ENCODE measurements around the gene ATF7.

The ATF7 gene

DNA sequence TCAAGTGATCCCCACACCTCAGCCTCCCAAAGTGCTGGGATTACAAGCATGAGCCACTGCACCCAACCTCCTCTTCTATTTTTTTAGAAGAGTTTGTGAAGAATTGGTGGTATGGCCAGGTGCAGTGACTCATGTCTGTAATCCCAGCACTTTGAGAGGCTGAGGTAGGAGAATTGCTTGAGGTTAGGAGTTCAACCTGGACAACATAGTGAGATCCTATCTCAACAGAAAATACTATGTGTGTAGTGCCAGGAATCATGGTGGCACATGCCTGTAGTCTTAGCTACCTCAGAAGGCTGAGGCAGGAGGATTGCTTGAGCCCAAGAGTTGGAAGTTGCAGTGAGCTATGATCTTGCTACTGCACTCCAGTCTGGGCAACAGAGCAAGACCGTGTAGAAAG lies 5.5 kb upstream of the ATF7 start:
- Histone ChIP-seq H3K27ac (ENCODE audit: low read depth, low read length, severe bottlenecking) (no peak overlapping the region), H3K4me3 (ENCODE audit: extremely low read depth, insufficient read depth, low read length, poor library complexity, severe bottlenecking) (no peak overlapping the region), H3K4me1 (ENCODE audit: control insufficient read depth, insufficient read depth, low read length, poor library complexity, severe bottlenecking) (peaks cover 5% of the 10 kb centered on the region), H3K9me3 (ENCODE audit: control insufficient read depth, low read length) (no peaks in the 10 kb centered on the region), H3K36me3 (ENCODE audit: control insufficient read depth, insufficient read depth, low read length) (no peaks in the 10 kb centered on the region)
- no CpG with 5 or more reads among the region's 1 CpG for WGBS, 2 experiments (ENCODE audit: insufficient coverage in 2 of 2)

DNA sequence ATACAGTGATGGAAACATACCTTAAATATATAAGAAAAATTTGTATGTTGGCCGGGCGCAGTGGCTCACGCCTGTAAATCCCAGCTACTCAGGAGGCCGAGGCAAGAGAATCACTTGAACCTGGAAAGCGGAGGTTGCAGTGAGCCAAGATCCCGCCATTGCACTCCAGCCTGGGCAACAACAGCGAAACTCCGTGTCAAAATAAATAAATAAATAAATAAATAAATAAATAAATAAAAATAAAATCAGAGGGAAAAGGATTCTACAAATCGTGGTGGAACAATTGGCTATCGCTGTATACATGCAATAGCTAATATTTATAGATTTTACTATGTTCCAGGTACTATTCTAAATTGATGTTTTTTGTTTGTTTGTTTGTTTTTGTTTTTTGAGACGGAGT lies 1.7 kb upstream of the ATF7 start:
- Histone ChIP-seq H3K9me3 (ENCODE audit: control insufficient read depth, low read length) (no peaks in the 10 kb centered on the region), H3K36me3 (ENCODE audit: control insufficient read depth, insufficient read depth, low read length) (no peaks in the 10 kb centered on the region), H3K4me3 (ENCODE audit: extremely low read depth, insufficient read depth, low read length, poor library complexity, severe bottlenecking) (no peak overlapping the region), H3K4me1 (ENCODE audit: control insufficient read depth, insufficient read depth, low read length, poor library complexity, severe bottlenecking) (peaks cover 17% of the 10 kb centered on the region), H3K27ac (ENCODE audit: low read depth, low read length, severe bottlenecking) (no peak overlapping the region)
- 96 to 100% methylated on average over 1 to 5 of the region's 11 CpGs for WGBS, 2 experiments (ENCODE audit: insufficient coverage in 2 of 2)

DNA sequence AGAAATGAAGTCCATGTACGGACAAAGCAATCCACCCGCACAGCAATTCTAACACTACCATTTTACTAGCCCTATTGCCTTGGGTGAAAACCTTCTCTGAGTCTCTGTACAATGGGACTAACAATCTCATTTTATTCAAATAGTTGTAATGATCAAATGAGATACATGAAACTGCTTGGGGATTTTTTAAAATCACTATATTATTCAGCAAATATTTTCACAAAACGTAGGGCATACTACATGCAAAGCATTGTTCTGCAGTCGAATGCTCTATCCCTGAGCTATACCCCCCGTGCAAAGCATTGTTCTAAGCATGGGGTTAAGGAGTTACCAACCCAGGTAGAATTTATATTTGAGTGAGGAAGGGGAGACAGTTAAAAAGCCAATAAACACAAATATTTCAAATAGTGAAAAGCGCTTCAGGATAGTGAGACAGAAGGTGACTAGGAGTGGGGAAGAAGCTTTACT lies 554 bp upstream of the ATF7 start:
- peak overlapping the region; percentile 98 for H3K27ac ChIP-seq (ENCODE audit: low read depth, low read length, severe bottlenecking)
- 40% methylated on average over 1 of the region's 6 CpGs; no CpG with 5 or more reads in 1 of the 2 experiments for WGBS, 2 experiments (ENCODE audit: insufficient coverage in 2 of 2)
- H3K36me3 ChIP-seq (ENCODE audit: control insufficient read depth, insufficient read depth, low read length) = no peaks in the 10 kb centered on the region
- H3K4me1 ChIP-seq (ENCODE audit: control insufficient read depth, insufficient read depth, low read length, poor library complexity, severe bottlenecking) = peaks cover 17% of the 10 kb centered on the region
- H3K9me3 ChIP-seq (ENCODE audit: control insufficient read depth, low read length) = no peaks in the 10 kb centered on the region
- peak overlapping the region; percentile 66 for H3K4me3 ChIP-seq (ENCODE audit: extremely low read depth, insufficient read depth, low read length, poor library complexity, severe bottlenecking)

DNA sequence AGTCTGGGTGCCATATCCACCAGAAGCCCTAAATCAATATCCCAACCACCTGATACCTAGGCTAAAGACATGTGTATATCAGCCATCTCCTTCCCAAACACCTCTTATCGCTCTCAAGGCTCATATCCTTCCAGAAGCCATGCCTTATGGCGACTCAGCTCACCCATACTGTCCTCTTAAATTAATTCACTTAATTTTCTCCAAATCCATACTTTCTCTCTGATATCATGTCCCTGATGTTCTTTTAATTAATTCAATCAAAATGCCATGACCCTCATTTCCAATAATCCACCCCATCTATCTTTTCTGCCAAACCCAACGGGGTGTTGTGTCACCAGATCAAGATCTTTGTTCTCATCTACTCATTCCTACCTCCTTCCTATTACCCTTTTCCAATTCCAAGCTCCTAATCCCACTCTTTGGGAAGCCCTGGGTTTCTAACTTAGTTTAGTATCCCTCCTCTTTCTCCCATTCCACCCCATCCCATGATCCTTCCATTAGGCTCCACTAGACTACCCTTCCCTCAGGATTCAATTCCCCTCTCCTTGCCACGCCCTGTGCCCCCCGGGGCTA lies 723 bp downstream of the ATF7 start:
- H3K27ac ChIP-seq (ENCODE audit: low read depth, low read length, severe bottlenecking) = no peak overlapping the region

DNA sequence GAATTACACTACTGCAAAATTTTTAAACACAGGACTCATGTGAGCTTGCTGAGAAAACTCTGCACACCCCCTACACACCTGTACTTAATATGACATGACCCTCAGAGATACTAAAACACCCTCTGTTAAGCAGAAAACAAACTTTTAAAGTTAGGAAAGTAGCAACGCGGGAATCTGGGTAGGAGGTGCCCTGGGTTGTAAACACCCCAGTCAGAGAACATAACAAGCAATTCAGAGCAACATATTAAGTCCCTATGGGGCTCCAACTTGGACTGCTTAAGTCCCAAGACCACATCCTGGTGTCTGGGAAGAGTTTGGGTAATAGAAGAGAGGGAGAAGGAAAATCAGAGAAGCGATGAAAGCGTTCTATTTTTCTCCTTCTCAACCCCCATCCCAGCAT lies 1.2 kb downstream of the ATF7 start:
- H3K36me3 ChIP-seq (ENCODE audit: control insufficient read depth, insufficient read depth, low read length) = no peaks in the 10 kb centered on the region
- H3K27ac ChIP-seq (ENCODE audit: low read depth, low read length, severe bottlenecking) = no peak overlapping the region
- H3K9me3 ChIP-seq (ENCODE audit: control insufficient read depth, low read length) = no peaks in the 10 kb centered on the region
- no CpG with 5 or more reads among the region's 4 CpGs for WGBS, 2 experiments (ENCODE audit: insufficient coverage in 2 of 2)
- H3K4me3 ChIP-seq (ENCODE audit: extremely low read depth, insufficient read depth, low read length, poor library complexity, severe bottlenecking) = peak overlapping the region; percentile 66
- peaks cover 17% of the 10 kb centered on the region for H3K4me1 ChIP-seq (ENCODE audit: control insufficient read depth, insufficient read depth, low read length, poor library complexity, severe bottlenecking)

More for the DNA sequence above, 723 bp downstream of the ATF7 start:
- no peaks in the 10 kb centered on the region for H3K9me3 ChIP-seq (ENCODE audit: control insufficient read depth, low read length)
- peaks cover 17% of the 10 kb centered on the region for H3K4me1 ChIP-seq (ENCODE audit: control insufficient read depth, insufficient read depth, low read length, poor library complexity, severe bottlenecking)
- 47 to 62% methylated on average over 3 of the region's 5 CpGs for WGBS, 2 experiments (ENCODE audit: insufficient coverage in 2 of 2)
- peak overlapping the region; percentile 66 for H3K4me3 ChIP-seq (ENCODE audit: extremely low read depth, insufficient read depth, low read length, poor library complexity, severe bottlenecking)
- no peaks in the 10 kb centered on the region for H3K36me3 ChIP-seq (ENCODE audit: control insufficient read depth, insufficient read depth, low read length)

DNA sequence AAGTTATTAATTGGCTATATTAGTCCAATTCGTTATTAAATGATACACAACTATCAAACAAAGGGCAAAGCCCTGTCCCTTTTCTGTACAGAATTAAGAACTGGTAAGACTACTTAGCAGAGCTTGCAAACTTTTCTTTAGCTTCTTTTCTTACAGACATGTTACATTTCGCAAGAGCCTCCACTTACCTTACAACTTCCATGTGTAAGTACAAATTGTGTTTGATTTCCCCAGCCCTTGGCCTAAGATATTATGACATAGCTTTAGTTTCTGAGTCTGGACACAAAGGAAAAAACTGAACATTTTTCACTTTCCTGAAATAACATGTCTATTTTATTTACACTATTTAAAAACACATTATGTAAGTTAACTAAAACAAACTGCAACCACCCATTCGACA lies 1.7 kb downstream of the ATF7 start:
- Histone ChIP-seq H3K27ac (ENCODE audit: low read depth, low read length, severe bottlenecking) (no peak overlapping the region), H3K36me3 (ENCODE audit: control insufficient read depth, insufficient read depth, low read length) (no peaks in the 10 kb centered on the region), H3K4me3 (ENCODE audit: extremely low read depth, insufficient read depth, low read length, poor library complexity, severe bottlenecking) (peak overlapping the region; percentile 66), H3K4me1 (ENCODE audit: control insufficient read depth, insufficient read depth, low read length, poor library complexity, severe bottlenecking) (peaks cover 17% of the 10 kb centered on the region), H3K9me3 (ENCODE audit: control insufficient read depth, low read length) (no peaks in the 10 kb centered on the region)
- no CpG with 5 or more reads among the region's 3 CpGs for WGBS, 2 experiments (ENCODE audit: insufficient coverage in 2 of 2)

DNA sequence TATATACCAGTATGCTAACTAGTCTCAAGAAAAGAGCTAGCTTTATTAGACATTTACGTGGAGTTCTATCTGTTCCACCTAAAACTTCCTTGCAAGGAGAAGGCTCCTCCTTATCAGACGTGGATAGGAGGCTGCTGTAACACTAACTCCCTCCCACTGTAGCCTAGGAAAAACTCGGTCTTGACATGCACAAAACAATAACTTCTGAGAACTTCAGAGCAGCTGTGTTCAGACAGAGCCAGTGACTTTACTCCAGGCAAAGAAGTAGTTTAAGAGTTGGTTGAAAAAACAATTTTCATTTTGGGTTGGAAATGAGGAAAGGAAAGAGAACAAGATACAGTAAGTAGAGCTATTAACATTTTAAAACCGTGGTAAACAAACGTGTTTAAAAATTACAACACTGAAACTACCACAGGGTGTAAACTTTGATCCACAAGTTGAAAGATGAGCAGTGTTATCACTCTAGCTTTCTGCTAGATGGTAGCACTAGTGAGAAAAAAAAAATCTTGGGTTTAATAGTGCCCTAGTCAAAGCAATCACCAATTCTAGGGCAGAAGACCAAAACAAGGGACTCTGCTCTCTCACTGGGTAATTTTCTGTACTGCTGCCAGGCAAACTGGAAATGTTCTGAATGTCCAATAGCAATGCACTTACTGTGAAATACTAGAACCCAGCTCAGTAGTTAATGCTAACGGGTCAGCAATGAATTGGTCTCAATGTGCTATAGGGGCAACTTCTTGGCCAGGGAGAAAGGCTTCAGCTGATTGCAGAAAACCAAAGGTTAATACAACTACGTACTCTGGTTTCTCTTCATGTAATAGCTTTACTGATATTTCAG lies 2.4 kb downstream of the ATF7 start:
- Histone ChIP-seq H3K9me3 (ENCODE audit: control insufficient read depth, low read length) (no peaks in the 10 kb centered on the region), H3K4me1 (ENCODE audit: control insufficient read depth, insufficient read depth, low read length, poor library complexity, severe bottlenecking) (peaks cover 17% of the 10 kb centered on the region), H3K36me3 (ENCODE audit: control insufficient read depth, insufficient read depth, low read length) (no peaks in the 10 kb centered on the region), H3K4me3 (ENCODE audit: extremely low read depth, insufficient read depth, low read length, poor library complexity, severe bottlenecking) (peak overlapping the region; percentile 66), H3K27ac (ENCODE audit: low read depth, low read length, severe bottlenecking) (peak overlapping the region; percentile 6)
- 76 to 80% methylated on average over 2 to 3 of the region's 7 CpGs for WGBS, 2 experiments (ENCODE audit: insufficient coverage in 2 of 2)

DNA sequence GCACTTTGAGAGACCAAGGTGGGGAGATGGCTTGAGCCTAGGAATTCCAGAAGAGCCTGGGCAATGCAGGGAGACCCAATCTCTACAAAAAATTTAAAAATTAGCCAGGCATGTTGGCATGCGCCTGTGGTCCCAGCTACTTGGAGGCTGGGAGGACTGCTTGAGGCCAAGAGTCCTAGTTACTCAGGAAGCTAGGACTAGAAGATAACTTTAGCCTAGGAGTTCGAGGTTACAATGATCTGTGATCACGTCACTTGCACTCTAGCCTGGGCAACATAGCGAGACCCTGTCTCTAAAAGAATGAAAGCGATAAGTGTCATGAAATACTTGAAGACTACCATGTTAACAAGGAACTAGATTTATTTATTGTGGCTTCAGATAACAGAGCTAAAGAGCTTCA lies 3.5 kb downstream of the ATF7 start:
- no peak overlapping the region for H3K4me3 ChIP-seq (ENCODE audit: extremely low read depth, insufficient read depth, low read length, poor library complexity, severe bottlenecking)
- no peaks in the 10 kb centered on the region for H3K36me3 ChIP-seq (ENCODE audit: control insufficient read depth, insufficient read depth, low read length)
- 97 to 99% methylated on average over 5 of the region's 5 CpGs for WGBS, 2 experiments (ENCODE audit: insufficient coverage in 2 of 2)
- no peak overlapping the region for H3K27ac ChIP-seq (ENCODE audit: low read depth, low read length, severe bottlenecking)
- peaks cover 17% of the 10 kb centered on the region for H3K4me1 ChIP-seq (ENCODE audit: control insufficient read depth, insufficient read depth, low read length, poor library complexity, severe bottlenecking)
- no peaks in the 10 kb centered on the region for H3K9me3 ChIP-seq (ENCODE audit: control insufficient read depth, low read length)

DNA sequence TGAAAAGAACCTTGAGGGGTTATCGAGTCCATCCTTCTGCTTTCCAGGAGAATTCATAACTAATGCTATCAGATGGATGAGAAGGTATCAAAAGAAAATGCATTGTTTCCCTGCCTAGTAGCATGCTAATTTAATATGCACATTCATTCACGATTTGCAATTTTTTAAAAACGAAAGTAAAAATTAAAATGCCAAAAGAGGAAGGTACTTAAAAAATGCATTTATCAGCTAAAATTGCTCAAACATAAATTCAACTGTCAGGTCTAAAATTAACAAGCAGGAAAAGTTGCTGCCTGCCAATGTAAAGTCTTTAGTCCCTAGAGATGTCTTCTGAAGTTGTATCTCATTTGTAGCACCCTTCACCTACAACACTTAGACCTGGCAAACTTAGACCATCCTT lies 7.9 kb downstream of the ATF7 start:
- WGBS, 2 experiments (ENCODE audit: insufficient coverage in 2 of 2) = no CpG with 5 or more reads among the region's 3 CpGs
- Histone ChIP-seq H3K9me3 (ENCODE audit: control insufficient read depth, low read length) (no peaks in the 10 kb centered on the region), H3K4me1 (ENCODE audit: control insufficient read depth, insufficient read depth, low read length, poor library complexity, severe bottlenecking) (peaks cover 2% of the 10 kb centered on the region), H3K36me3 (ENCODE audit: control insufficient read depth, insufficient read depth, low read length) (peaks cover 23% of the 10 kb centered on the region), H3K27ac (ENCODE audit: low read depth, low read length, severe bottlenecking) (no peak overlapping the region), H3K4me3 (ENCODE audit: extremely low read depth, insufficient read depth, low read length, poor library complexity, severe bottlenecking) (no peak overlapping the region)

DNA sequence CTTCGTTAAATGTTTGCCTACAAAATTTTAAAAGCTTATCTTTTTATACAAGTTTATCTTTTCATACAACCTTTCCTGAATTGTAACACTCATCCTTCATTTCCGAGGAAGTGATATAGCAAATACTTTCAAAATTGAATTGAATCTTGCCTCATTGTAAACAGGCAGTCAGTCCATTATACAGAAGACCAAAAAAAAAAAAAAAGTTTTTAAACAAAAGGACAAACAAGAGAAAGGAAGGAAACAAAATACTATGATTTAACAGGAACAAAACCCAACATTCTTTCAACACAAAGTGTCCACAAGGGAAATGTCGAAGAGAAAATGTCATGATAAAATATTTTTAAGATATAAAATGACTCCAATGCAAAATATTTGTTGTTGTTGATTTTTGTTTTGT lies 8.5 kb downstream of the ATF7 start:
- no CpG with 5 or more reads among the region's 3 CpGs for WGBS, 2 experiments (ENCODE audit: insufficient coverage in 2 of 2)
- Histone ChIP-seq H3K4me3 (ENCODE audit: extremely low read depth, insufficient read depth, low read length, poor library complexity, severe bottlenecking) (no peak overlapping the region), H3K4me1 (ENCODE audit: control insufficient read depth, insufficient read depth, low read length, poor library complexity, severe bottlenecking) (peaks cover 2% of the 10 kb centered on the region)

DNA sequence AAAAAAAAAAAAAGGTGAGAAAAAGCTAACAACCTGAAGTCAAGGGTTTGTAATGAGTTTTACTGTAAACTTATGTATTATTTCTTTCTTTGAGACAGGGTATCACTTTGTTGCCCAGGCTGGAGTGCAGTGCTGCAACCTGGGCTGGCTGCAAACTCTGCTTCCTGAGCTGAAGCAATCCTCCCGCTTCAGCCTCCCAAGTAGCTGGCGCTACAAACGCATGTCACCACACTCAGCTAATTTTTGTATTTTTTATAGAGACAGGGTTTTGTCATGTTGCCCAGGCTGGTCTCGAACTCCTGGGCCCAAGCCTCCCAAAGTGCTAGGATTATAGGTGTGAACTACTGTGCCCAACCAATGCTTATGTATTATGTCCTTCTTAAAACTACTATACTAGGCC lies 9.2 kb downstream of the ATF7 start:
- 100% methylated on average over 3 of the region's 4 CpGs; no CpG with 5 or more reads in 1 of the 2 experiments for WGBS, 2 experiments (ENCODE audit: insufficient coverage in 2 of 2)
- H3K4me1 ChIP-seq (ENCODE audit: control insufficient read depth, insufficient read depth, low read length, poor library complexity, severe bottlenecking) = peaks cover 2% of the 10 kb centered on the region
- H3K36me3 ChIP-seq (ENCODE audit: control insufficient read depth, insufficient read depth, low read length) = peaks cover 30% of the 10 kb centered on the region
- H3K27ac ChIP-seq (ENCODE audit: low read depth, low read length, severe bottlenecking) = no peak overlapping the region
- no peak overlapping the region for H3K4me3 ChIP-seq (ENCODE audit: extremely low read depth, insufficient read depth, low read length, poor library complexity, severe bottlenecking)
- H3K9me3 ChIP-seq (ENCODE audit: control insufficient read depth, low read length) = no peaks in the 10 kb centered on the region

More for the DNA sequence above, 8.5 kb downstream of the ATF7 start:
- no peak overlapping the region for H3K27ac ChIP-seq (ENCODE audit: low read depth, low read length, severe bottlenecking)
- H3K36me3 ChIP-seq (ENCODE audit: control insufficient read depth, insufficient read depth, low read length) = peaks cover 23% of the 10 kb centered on the region
- no peaks in the 10 kb centered on the region for H3K9me3 ChIP-seq (ENCODE audit: control insufficient read depth, low read length)
